SU-DHL-6 (cell line): ENCODE results near the gene TMCO1.

Experiments used
- CTCF ChIP-seq: fragments of 200-600 bp; sonication (generic); IDR thresholded peaks from one replicate; pipeline ENCODE4 v1.5.1; 2017; ENCODE audit warnings: antibody characterized with exemption, mild to moderate bottlenecking, low read length, moderate library complexity; ENCODE audit not compliant: insufficient read depth, poor library complexity, severe bottlenecking
- EZH2phosphoT487 ChIP-seq: fragments of 200-600 bp; sonication (generic), shearing (Covaris generic); conservative IDR thresholded peaks from 2 replicates; pipeline ENCODE4 v1.6.1; 2018; ENCODE audit warnings: mild to moderate bottlenecking, antibody characterized with exemption, low read length, moderate library complexity, mixed read lengths

GRCh38 chr1:165807613-165808012 lies 38.9 kb upstream of the TMCO1 start:
- TF ChIP-seq CTCF, result no peak
- no peak for TF ChIP-seq EZH2phosphoT487
